SIG-M5 treated with dmso at 0.1 percent for 504 hours (cell line): Measurements from ENCODE around the gene PBX2.
"Not testable (repeated sequence)": the region's sequence is repeated elsewhere in the genome, so short reads cannot be mapped to it uniquely, and the experiment has no call there.

ENCODE experiments used
- DNase-seq: peaks from one replicate; lab custom pipeline; 2025; ENCODE audit not compliant: unreplicated experiment; lab: John Stamatoyannopoulos, UW

The PBX2 gene

GRCh38 chr6:32151863-32152768 is 37.9 kb downstream of the PBX2 start, which contains the start of gene PRRT1:
TSS of gene PRRT1 (minus strand) at chr6:32151939. CDS start at chr6:32151827, 112 bp downstream.
- DNase-seq, result no peak

GRCh38 chr6:32151181-32151862 is 38.7 kb downstream of the PBX2 start:
- DNase-seq, result no peak

- no peak for DNase-seq
Observed at GRCh38 chr6:32149932-32150870, 39.8 kb downstream of the PBX2 start.

- DNase-seq, result no peak
Observed at GRCh38 chr6:32149092-32149755, 40.8 kb downstream of the PBX2 start.

- DNase-seq, result no peak
Observed at GRCh38 chr6:32148289-32149091, 41.5 kb downstream of the PBX2 start.

GRCh38 chr6:32147401-32148132 is 42.4 kb downstream of the PBX2 start:
- no peak for DNase-seq

GRCh38 chr6:32146687-32147086 is 43.3 kb downstream of the PBX2 start:
- no peak for DNase-seq

GRCh38 chr6:32146287-32146686 is 43.7 kb downstream of the PBX2 start:
- no peak for DNase-seq

- not testable (repeated sequence) for DNase-seq
Observed at GRCh38 chr6:32144238-32144637, 45.8 kb downstream of the PBX2 start.

GRCh38 chr6:32140420-32141046 is 49.5 kb downstream of the PBX2 start:
- no peak for DNase-seq

- no peak for DNase-seq
Observed at GRCh38 chr6:32139590-32139989, 50.4 kb downstream of the PBX2 start.

- DNase-seq, result no peak
Observed at GRCh38 chr6:32137454-32137853, 52.5 kb downstream of the PBX2 start.
